ENCODE data around the gene PITX1.

- TF ChIP-seq PPARA (CRISPR knock-in tag; IDR thresholded peaks at IDR 0.05; ENCODE audit: borderline replicate concordance) (no peak), ZFP3 (CRISPR knock-in tag; IDR thresholded peaks at IDR 0.05) (no peak), CREB5 (CRISPR knock-in tag; IDR thresholded peaks at IDR 0.05; ENCODE audit: low read depth) (no peak), RARB (CRISPR knock-in tag; IDR thresholded peaks at IDR 0.05) (no peak), ZFP30 (CRISPR knock-in tag; IDR thresholded peaks at IDR 0.05) (no peak), ARNTL (CRISPR knock-in tag; IDR thresholded peaks at IDR 0.05; ENCODE audit: borderline replicate concordance, low read depth) (no peak), ISL1 (CRISPR knock-in tag; IDR thresholded peaks at IDR 0.05) (no peak), ZC3H10 (CRISPR knock-in tag; IDR thresholded peaks at IDR 0.05) (no peak), OSR1 (CRISPR knock-in tag; IDR thresholded peaks at IDR 0.05) (no peak), TOX (CRISPR knock-in tag; IDR thresholded peaks at IDR 0.05; ENCODE audit: borderline replicate concordance) (no peak), TCF4 (CRISPR knock-in tag; IDR thresholded peaks at IDR 0.05; ENCODE audit: borderline replicate concordance) (no peak)
Observed at GRCh38 chr5:135064235-135064570, 30.2 kb upstream of the PITX1 start.
